GM15510 (cell line): ENCODE data around the gene GLUL.

Source experiments
- POLR2A ChIP-seq: IDR thresholded peaks from 3 replicates; pipeline ENCODE4 v1.6.1; 2011; ENCODE audit warnings: borderline replicate concordance; ENCODE audit not compliant: insufficient read length; ENCODE audit errors: extremely low read depth

Gene GLUL

DNA sequence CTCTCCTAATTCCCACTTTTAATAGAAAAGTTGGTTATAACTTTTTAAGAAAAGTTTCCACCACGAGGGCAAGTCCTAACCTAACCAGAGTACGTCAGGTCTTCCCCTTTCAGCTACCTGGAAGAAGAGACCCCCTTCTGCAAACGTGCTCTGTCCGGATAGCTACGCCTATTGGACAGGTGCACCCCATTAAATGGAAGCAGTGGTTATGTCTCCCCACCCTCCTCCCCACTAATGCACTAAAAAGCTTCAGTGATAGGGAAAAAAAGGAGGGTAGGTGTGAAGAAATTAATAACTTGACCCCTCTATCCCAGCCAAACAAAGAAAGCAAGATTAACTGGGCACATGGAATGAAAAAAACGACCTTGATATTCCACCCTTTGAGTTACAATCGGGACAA is 7.7 kb downstream of the GLUL start:
- TF ChIP-seq POLR2A = no peak

GRCh38 chr1:182383037-182383661 is 8.4 kb downstream of the GLUL start:
- TF ChIP-seq POLR2A = no peak

GRCh38 chr1:182381962-182382819 is 9.4 kb downstream of the GLUL start:
- TF ChIP-seq POLR2A = no peak

DNA sequence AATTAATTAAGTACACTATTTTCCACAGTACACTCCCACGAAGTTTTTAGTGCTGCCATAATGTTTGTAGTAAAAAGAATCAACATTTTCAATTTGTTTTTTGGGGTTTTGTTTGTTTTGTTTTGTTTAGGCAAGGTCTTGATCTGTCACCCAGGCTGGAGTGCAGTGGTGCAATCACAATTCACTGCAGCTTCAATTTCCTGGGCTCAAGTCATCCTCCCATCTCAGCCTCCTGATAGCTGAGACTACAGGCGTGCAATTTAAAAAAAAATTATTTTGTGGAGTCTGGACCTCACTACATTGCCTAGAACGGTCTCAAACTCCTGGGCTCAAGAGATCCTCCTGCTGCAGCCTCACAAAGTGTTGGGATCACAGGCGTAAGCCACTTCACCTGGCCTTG is 11.4 kb downstream of the GLUL start:
- no peak for TF ChIP-seq POLR2A

DNA sequence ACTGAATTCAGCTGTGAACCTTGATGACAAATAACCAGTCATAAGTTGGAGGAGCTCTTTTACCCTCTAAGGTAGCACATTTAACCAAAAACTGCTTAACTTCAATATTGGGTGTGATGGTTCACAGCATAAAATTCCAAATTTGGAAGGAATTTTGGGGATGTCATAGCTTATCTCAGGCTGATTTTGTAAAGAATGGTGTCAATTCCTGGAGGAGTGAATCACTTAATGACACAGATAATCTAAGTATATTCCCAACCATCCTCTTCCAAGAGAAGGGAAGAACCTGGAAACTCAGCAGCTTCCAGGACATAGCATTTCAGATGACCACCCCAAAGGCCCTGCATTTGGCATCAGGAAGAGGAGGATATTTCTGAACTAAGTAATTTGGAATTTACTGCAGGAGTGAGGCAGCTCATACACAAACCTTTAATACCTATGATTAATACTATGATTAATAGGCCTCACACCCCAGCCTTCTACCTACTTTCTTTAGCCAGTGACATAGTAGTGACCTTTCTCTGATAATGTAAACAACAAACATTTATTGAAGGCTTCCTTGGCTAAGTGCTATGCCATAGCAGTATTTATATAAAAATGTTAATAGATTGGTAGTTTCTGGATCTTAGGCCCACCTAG is 14.5 kb downstream of the GLUL start:
- no peak for TF ChIP-seq POLR2A

GRCh38 chr1:182374101-182374834 is 17.3 kb downstream of the GLUL start:
- no peak for TF ChIP-seq POLR2A

DNA sequence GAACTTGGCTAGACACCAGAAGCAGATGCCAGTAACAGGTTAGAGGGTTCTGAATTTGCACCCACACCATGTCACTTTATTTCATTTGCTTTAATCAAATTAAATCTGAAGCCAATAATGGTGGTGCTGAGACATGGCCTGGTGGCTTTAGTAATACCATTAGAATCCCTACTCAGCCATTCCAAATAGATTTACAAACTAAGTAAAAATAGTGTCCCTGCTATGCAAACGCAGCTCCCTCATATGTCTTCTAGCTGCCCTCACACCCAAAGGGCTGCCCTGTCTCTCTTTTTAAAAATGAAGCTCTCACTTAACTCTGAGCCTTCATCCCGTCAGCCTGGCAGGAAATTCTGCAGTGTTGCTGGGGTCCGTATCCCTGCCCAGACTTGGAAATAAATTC is 21.1 kb downstream of the GLUL start:
- TF ChIP-seq POLR2A = no peak

DNA sequence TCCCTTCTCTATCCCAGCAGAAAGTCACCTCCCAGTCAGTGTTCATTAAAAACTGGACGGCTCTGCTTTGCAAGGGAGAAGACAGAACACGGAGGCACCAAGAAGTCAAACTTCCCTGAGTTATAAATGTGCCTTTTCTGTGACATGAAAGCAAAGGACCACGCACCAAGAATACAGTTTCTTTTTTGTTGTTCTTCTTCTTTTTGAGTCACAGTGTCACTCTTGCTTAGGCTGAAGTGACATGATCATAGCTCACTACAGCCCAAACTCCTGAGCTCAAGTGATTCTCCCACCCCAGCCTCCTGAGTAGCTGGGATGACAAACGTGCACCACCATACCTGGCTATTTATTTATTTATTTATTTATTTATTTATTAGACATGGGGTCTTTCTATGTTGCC is 22.7 kb downstream of the GLUL start:
- no peak for TF ChIP-seq POLR2A

- TF ChIP-seq POLR2A = no peak
Measured at GRCh38 chr1:182368358-182368757, 23.2 kb downstream of the GLUL start.

- no peak for TF ChIP-seq POLR2A
Measured at GRCh38 chr1:182367926-182368325, 23.7 kb downstream of the GLUL start.

DNA sequence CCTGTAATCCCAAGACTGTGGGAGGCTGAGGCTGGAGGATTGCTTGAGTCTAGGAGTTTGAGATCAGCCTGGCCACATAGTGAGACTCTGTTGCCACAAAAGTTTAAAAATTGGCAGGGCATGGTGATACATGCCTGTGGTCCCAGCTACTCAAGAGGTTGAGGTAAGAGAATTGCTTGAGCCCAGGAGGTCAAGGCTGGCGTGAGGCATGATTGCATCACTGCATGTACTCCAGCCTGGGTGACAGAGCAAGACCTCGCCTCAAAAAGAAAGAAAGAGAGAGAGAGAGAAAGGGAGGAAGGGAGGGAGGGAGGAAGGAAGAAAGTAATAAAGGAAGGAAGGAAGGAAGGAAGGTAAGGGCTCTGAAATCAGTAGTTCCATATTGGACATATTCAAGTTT is 25.0 kb downstream of the GLUL start:
- TF ChIP-seq POLR2A = no peak

GRCh38 chr1:182359645-182360044 is 31.9 kb downstream of the GLUL start:
- TF ChIP-seq POLR2A = no peak

- TF ChIP-seq POLR2A = no peak
Measured at GRCh38 chr1:182357913-182358312, 33.7 kb downstream of the GLUL start.

DNA sequence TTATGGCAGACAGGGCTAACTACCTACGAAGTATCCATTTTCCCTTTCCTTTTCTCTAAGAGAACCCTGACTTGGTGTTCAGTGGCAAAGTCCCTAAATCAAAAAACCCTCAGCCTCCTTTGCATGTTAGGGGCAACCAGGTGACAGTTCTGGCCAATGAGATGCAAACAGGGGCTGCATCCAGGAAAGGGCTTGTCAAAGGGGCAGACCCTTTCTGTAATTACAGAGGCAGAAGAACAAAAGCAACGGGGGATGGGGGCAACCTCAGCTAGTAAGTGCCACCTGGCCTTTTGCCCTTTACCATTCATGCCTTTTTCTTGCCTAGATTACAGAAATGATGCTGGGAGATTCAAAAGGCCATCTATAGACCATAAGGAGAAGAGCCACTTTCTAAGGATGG is 34.4 kb downstream of the GLUL start:
- no peak for TF ChIP-seq POLR2A

DNA sequence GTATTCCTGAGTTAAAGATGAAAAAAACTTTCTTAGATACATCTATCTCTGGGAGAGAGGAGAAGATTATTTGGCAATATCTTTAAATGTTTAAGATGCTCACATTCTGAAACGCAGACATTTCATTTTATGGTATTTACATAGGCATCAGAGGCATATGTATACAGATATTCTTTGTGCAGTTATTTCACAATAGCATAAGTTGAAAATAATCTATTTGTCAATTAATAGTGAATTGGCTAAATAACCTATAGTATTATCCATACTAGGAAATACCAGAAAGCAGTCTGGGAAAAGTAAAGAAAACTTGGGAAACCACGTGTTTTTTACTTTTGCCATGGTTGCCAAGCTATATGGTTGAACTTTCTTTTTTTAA is 35.9 kb downstream of the GLUL start:
- no peak for TF ChIP-seq POLR2A
